ENCODE results near the gene ANKRD55.
"Not testable (repeated sequence)": the region's sequence is repeated elsewhere in the genome, so short reads cannot be mapped to it uniquely, and the experiment has no call there.

ANKRD55 gene

DNA sequence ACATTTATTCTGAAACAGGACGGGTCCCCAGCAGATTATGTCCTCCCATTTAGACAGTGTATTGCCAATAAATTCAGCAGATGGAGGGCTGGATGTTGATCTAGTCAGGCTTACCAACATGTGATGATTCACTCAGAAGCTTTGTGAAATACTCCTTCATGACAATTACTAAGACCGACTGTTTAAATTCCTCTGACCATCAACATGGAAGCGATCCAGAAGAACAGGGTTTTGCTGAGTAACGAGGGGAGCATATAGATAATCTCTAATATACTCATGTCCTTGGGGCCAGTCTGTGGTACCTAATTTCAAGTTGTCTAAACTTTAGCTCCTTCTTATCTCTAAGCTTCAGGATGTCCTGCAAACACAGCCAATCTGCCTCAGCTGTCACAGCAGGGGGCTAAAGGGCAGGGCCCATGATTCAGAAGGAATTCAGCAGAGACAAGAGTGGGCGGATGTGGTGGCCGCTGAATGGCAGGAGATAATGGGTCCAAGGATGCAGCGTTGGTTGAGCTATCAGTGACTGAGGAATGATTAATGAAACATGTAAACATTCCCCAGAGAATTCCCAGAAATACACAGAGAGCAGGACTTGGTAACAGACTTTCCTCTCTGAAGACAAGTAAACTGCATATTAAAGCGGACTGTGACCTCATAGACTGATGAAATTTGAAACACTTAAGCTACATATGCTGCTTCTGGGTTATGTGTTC lies 109.4 kb downstream of the ANKRD55 start:
- no peaks in the 10 kb centered on the region for H3K9me3 ChIP-seq (ENCODE audit: severe bottlenecking)
- TF ChIP-seq, protein P1, sequence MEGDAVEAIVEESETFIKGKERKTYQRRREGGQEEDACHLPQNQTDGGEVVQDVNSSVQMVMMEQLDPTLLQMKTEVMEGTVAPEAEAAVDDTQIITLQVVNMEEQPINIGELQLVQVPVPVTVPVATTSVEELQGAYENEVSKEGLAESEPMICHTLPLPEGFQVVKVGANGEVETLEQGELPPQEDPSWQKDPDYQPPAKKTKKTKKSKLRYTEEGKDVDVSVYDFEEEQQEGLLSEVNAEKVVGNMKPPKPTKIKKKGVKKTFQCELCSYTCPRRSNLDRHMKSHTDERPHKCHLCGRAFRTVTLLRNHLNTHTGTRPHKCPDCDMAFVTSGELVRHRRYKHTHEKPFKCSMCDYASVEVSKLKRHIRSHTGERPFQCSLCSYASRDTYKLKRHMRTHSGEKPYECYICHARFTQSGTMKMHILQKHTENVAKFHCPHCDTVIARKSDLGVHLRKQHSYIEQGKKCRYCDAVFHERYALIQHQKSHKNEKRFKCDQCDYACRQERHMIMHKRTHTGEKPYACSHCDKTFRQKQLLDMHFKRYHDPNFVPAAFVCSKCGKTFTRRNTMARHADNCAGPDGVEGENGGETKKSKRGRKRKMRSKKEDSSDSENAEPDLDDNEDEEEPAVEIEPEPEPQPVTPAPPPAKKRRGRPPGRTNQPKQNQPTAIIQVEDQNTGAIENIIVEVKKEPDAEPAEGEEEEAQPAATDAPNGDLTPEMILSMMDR (IDR thresholded peaks at IDR 0.05; ENCODE audit: low read depth, low read length) = no peak
- DNase-seq = peak; percentile 50
- H3K27me3 ChIP-seq (ENCODE audit: insufficient read depth, low read depth, severe bottlenecking) = no peaks in the 10 kb centered on the region
- no peak overlapping the region for H3K4me3 ChIP-seq (ENCODE audit: low read depth, low read length)
- H3K36me3 ChIP-seq = no peaks in the 10 kb centered on the region
- no peak overlapping the region; the same call in 1 of the 2 replicates for H3K27ac ChIP-seq

DNA sequence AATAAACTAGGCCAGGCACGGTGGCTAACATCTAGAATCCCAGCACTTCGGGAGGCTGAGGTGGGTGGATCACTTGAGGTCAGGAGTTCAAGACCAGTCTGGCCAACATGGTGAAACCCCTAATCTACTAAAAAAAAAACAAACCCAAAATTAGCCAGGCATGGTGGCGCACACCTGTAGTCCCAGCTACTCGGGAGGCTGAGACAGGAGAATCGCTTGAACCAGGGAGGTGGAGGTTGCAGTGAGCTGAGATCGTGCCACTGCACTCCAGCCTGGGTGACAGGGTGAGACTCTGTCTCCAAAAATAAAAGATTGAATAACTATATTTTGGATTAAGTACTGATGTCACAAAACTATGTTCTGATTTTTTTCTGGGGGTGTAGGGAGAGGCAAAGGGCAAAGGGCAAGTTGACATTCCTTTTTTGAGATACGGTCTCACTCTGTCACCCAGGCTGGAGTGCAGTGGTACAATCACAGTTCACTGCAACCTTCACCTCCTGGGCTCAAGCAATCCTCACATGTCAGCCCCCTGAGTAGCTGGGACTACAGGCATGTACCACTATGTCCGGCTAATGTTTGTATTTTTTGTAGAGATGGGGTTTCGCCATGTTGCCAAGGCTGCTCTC lies 110.7 kb downstream of the ANKRD55 start:
- DNase-seq; H3K4me3 ChIP-seq (ENCODE audit: low read depth, low read length); H3K9me3 ChIP-seq (ENCODE audit: severe bottlenecking); H3K27me3 ChIP-seq (ENCODE audit: insufficient read depth, low read depth, severe bottlenecking); H3K27ac ChIP-seq; H3K36me3 ChIP-seq: not testable (repeated sequence)

DNA sequence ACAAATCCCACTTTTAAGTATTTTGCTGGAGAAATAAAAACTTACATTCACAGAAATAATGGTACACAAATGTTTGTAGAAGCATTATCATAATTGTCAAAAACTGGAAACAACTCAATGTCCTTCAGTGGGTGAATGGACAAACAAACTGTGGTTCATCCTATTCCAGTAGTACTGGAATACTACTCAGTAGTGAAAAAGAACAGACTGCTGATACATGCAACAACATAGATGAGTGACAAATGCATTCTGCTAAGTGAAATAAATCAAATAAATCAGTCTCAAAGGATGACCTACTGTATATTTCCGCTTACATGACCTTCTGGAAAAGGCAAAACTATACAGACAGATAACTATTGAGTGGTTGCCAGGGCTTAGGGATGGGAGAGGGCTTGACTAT lies 114.1 kb downstream of the ANKRD55 start:
- TF ChIP-seq, protein P1 (IDR thresholded peaks at IDR 0.05; ENCODE audit: low read depth, low read length) = no peak
- DNase-seq = no peak
- H3K36me3 ChIP-seq = no peaks in the 10 kb centered on the region
- H3K4me3 ChIP-seq (ENCODE audit: low read depth, low read length) = no peak overlapping the region
- H3K27ac ChIP-seq = no peak overlapping the region
- no peaks in the 10 kb centered on the region for H3K27me3 ChIP-seq (ENCODE audit: insufficient read depth, low read depth, severe bottlenecking)
- no peaks in the 10 kb centered on the region for H3K9me3 ChIP-seq (ENCODE audit: severe bottlenecking)

DNA sequence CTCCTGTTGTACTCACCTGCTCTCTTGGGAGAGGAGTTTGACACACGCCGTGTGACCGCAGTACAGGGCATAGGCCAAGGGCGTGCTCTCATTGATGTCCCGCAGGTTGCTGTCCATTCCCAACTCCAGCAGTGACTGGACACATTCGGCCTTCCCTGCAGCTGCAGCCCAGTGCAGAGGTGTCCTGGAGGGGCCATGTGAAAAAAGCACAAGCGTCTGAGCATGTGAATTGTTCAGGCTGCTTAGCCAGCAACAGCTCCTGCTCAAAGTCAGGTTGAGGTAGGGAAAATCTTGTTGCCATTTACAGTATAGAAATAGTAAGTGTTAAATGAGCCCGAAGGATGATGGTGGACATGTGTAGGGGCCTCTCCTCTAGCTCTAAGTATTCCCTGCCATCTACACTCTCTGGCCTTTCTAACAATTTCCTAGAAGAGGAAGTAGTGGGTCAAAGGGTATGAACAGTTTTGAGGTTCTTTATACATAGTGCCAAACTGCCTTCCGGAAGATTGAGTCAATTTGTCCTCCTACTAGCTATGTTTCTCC lies 116.5 kb downstream of the ANKRD55 start:
- no peak for DNase-seq
- TF ChIP-seq, protein P1 (IDR thresholded peaks at IDR 0.05; ENCODE audit: low read depth, low read length) = no peak
- H3K27me3 ChIP-seq (ENCODE audit: insufficient read depth, low read depth, severe bottlenecking) = no peaks in the 10 kb centered on the region
- no peak overlapping the region for H3K4me3 ChIP-seq (ENCODE audit: low read depth, low read length)
- H3K9me3 ChIP-seq (ENCODE audit: severe bottlenecking) = no peaks in the 10 kb centered on the region
- no peak overlapping the region for H3K27ac ChIP-seq
- no peaks in the 10 kb centered on the region for H3K36me3 ChIP-seq

DNA sequence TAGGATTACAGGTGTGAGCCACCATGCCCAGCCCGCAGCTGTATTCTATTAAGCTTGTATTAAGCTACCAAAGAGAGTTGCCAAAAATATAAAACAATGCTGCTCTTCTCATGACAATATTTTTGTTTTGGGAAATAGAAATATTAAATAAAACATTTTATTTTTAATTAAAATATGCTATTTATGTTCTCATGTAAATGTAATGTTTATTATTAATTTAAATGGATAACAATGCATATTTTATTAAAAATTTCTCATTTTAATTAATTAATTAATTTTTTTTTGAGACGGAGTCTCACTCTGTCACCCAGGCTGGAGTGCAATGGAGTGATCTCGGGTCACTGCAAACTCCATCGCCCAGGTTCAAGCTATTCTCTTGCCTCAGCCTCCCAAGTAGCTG lies 117.5 kb downstream of the ANKRD55 start:
- no peak overlapping the region for H3K27ac ChIP-seq
- H3K36me3 ChIP-seq = peaks cover 5% of the 10 kb centered on the region
- DNase-seq = no peak
- no peak overlapping the region for H3K4me3 ChIP-seq (ENCODE audit: low read depth, low read length)
- H3K27me3 ChIP-seq (ENCODE audit: insufficient read depth, low read depth, severe bottlenecking) = no peaks in the 10 kb centered on the region
- TF ChIP-seq, protein P1 (IDR thresholded peaks at IDR 0.05; ENCODE audit: low read depth, low read length) = no peak
- no peaks in the 10 kb centered on the region for H3K9me3 ChIP-seq (ENCODE audit: severe bottlenecking)

DNA sequence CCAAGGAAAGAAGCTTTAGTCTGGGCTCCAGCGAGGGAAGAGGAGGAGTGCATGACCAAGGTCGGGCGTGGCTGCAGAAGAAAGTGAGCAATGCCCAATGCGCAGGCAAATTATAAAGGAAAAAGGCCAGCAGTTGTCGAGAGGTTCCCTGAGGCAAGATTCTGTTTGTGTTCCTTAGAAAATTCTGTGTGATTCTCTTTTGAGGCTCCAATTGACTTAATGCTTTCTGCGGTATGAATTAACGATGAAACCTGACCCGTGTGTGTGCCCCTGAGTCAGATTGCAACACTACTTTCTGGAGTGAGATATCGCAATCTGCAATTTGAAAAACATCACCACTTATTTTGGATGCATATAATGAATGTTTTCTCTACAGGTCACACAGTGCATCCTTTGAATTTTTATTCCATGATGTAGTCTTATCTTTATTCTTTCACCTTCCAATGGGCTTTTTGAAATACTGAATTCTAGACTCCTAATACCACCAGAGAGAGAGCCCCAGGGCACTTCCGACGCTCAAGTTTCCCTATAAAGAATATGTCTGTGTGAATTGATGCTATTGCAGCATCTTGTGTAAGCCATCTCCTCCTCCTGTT lies 120.5 kb downstream of the ANKRD55 start:
- Histone ChIP-seq H3K9me3 (ENCODE audit: severe bottlenecking) (no peaks in the 10 kb centered on the region), H3K27me3 (ENCODE audit: insufficient read depth, low read depth, severe bottlenecking) (no peaks in the 10 kb centered on the region), H3K4me3 (ENCODE audit: low read depth, low read length) (no peak overlapping the region), H3K36me3 (peaks cover 6% of the 10 kb centered on the region), H3K27ac (no peak overlapping the region)
- no peak for DNase-seq
- TF ChIP-seq, protein P1 (IDR thresholded peaks at IDR 0.05; ENCODE audit: low read depth, low read length) = no peak

Measured in WERI-Rb-1 (cell line).